WI38 (cell line): ENCODE results near the gene PTPRT.

Experiments used
- H3K4me3 ChIP-seq: 2 replicates; pipeline ENCODE4 v1.5.1; 2011; ENCODE audit warnings: low read depth, mild to moderate bottlenecking, control low read depth, low read length
- CTCF ChIP-seq: IDR thresholded peaks from 2 replicates; pipeline ENCODE4 v1.5.1; 2012; ENCODE audit warnings: low read depth, mild to moderate bottlenecking, control low read depth, low read length

PTPRT gene

GRCh38 chr20:42875581-42875980 lies 314.1 kb downstream of the PTPRT start:
- H3K4me3 ChIP-seq = no peak overlapping the region
- no peak for TF ChIP-seq CTCF

GRCh38 chr20:42873259-42873658 lies 316.4 kb downstream of the PTPRT start:
- no peak overlapping the region for H3K4me3 ChIP-seq
- no peak for TF ChIP-seq CTCF

- TF ChIP-seq CTCF = no peak
- H3K4me3 ChIP-seq = no peak overlapping the region
Observed at GRCh38 chr20:42864116-42864515, 325.6 kb downstream of the PTPRT start.

GRCh38 chr20:42862446-42862845 lies 327.3 kb downstream of the PTPRT start:
- H3K4me3 ChIP-seq = no peak overlapping the region
- TF ChIP-seq CTCF = no peak

GRCh38 chr20:42857446-42857845 lies 332.3 kb downstream of the PTPRT start:
- no peak for TF ChIP-seq CTCF
- H3K4me3 ChIP-seq = no peak overlapping the region

- TF ChIP-seq CTCF = no peak
- no peak overlapping the region for H3K4me3 ChIP-seq
Observed at GRCh38 chr20:42855896-42856295, 333.8 kb downstream of the PTPRT start.

- TF ChIP-seq CTCF = no peak
- no peak overlapping the region for H3K4me3 ChIP-seq
Observed at GRCh38 chr20:42852691-42853090, 337.0 kb downstream of the PTPRT start.
